ENCODE data around the gene CCDC144A.
A peak's percentile ranks its signal among the peaks of the same experiment; 100 is the strongest.
"Not testable (repeated sequence)": the region's sequence is repeated elsewhere in the genome, so short reads cannot be mapped to it uniquely, and the experiment has no call there.

CCDC144A gene, protein sequence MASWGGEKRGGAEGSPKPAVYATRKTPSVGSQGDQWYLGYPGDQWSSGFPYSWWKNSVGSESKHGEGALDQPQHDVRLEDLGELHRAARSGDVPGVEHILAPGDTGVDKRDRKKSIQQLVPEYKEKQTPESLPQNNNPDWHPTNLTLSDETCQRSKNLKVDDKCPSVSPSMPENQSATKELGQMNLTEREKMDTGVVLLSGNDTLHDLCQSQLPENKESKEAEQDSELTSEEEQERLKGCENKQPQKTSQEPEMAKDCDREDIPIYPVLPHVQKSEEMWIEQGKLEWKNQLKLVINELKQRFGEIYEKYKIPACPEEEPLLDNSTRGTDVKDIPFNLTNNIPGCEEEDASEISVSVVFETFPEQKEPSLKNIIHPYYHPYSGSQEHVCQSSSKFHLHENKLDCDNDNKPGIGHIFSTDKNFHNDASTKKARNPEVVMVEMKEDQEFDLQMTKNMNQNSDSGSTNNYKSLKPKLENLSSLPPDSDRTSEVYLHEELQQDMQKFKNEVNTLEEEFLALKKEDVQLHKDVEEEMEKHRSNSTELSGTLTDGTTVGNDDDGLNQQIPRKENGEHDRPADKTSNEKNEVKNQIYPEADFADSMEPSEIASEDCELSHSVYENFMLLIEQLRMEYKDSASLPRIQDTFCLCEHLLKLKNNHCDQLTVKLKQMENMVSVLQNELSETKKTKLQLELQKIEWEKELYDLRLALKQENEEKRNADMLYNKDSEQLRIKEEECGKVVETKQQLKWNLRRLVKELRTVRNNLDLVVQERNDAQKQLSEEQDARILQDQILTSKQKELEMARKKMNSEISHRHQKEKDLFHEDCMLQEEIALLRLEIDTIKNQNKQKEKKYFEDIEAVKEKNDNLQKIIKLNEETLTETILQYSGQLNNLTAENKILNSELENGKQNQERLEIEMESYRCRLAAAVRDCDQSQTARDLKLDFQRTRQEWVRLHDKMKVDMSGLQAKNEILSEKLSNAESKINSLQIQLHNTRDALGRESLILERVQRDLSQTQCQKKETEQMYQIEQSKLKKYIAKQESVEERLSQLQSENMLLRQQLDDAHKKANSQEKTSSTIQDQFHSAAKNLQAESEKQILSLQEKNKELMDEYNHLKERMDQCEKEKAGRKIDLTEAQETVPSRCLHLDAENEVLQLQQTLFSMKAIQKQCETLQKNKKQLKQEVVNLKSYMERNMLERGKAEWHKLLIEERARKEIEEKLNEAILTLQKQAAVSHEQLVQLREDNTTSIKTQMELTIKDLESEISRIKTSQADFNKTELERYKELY (N-terminal part only)

GRCh38 chr17:16689731-16690281, at the start of gene CCDC144A:
Gene CCDC144A (plus strand): TSS chr17:16690241. CDS start chr17:16690401, 160 bp downstream.
- DNase-seq: not testable (repeated sequence)

- DNase-seq: no peak
These were observed 40.5 kb upstream of the CCDC144A start for GRCh38 chr17:16649585-16649984.

DNA sequence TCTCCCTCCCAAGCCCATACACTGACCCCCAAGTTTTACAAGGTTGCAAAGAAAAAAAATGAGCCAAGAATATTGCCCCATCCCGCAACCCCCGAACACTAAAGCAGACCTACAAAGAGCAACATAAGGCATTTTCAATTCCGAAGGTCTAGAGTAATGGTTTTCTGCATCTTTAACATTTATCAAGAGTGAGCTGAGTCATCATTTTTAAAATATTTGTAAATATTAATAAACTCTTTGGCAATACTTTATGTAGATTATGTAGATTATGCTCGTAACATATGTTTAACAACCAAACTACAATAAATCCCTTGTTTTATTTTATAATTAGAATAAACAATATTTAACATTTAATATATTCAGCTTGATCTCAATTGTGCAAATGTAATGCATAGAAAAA, 37.8 kb upstream of the CCDC144A start:
- no peak for DNase-seq

GRCh38 chr17:16652847-16653366, 37.1 kb upstream of the CCDC144A start:
- DNase-seq: no peak

DNA sequence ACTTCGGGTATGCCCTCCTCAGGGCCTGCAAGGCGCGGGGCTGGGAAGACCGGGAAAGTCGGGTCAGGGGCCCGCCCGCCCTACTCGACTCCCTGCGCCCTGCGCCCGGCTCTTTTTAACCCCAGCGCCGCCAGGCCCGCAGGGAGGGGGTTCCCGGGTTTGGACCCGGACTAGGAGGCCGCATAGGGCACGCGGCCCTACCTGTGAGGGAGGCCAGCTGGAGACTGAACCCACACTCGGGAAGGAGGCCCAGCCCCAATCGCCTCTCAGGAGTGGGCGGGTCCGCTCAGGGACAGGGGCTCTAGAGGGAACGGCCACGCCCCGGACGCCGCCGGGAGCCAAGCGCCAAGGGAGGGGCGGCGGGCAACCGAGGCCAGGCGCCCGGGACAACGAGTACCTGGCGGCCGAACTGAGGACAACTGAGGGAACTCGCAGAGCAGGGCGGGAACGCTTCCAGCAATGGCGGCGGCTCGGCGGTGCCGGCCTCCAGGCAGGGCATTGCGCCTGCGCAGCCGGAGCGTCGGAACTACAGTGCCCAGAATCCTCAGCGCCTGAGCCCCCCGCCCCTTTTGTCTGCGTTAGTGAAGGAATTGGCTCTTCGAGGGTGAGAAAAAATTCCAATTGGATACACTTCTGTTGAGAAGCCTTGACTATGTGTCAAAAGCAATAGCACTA, 36.5 kb upstream of the CCDC144A start, which contains the start of gene ZNF624:
ZNF624 (minus strand) TSS at position 484 of the 675 bp plus-strand sequence.
- peak; percentile 94 for DNase-seq

GRCh38 chr17:16661217-16661616, 28.8 kb upstream of the CCDC144A start:
- no peak for DNase-seq

GRCh38 chr17:16662936-16663335, 27.1 kb upstream of the CCDC144A start:
- DNase-seq: no peak

GRCh38 chr17:16666553-16666906, 23.5 kb upstream of the CCDC144A start:
- DNase-seq: not testable (repeated sequence)

- peak; percentile 56 for DNase-seq
These were observed 23.0 kb upstream of the CCDC144A start for GRCh38 chr17:16666907-16667636.

DNA sequence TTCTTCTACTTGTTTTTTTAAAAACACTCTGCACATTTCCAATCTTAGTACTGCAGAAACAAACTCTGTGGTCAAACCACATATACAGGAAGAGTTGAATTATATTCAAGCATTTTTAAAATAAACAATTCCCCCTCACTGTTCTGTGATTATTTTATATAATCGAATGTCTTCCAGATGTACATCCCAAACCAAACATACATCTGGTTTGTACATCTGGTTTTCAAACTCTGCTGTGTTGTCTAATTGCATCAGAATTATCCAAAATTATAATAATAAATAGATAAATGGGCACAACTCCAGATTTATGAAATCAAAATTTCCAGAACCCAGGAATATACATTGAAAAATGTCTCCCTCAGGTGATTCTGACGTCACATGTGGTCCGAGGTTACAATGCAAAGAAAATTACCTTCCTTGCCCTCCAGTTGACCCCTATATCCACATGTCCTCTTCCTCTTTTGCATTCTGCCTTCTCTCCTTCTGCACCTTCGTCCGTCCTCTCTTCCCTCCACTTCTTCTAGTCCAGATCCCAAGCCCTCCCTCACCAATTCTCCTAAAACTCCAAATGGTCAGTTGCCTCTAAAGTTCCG, 13.3 kb upstream of the CCDC144A start:
- DNase-seq: no peak

DNA sequence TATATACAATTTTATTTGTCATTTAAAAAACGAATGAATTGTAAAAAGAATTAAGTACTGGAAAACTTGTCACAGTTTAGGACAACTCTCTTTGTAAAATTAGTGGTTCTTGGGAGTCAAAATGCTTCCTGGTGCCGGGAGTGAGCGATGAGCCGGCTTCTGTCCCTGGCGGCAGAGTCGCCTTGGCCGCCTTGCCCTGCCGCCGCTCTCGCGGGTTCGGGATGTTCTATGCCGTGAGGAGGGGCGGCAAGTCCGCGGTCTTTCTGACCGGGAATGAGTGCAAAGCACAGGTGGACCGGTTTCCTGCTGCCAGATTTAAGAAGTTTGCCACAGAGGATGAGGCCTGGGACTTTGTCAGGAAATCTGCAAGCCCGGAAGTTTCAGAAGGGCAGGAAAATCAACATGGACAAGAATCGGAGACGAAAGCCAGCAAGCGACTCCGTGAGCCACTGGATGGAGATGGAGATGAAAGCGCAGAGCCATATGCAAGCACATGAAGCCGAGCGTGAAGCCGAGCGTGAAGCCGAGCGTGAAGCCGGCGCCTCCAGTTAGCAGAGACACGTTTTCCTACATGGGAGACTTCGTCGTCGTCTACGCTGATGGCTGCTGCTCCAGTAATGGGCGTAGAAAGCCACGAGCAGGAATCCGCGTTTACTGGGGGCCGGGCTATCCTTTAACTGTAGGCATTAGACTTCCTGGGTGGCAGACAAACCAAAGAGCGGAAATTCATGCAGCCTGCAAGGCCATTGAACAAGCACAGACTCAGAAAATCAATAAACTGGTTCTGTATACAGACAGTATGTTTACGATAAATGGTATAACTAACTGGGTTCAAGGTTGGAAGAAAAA, 6.5 kb upstream of the CCDC144A start:
- DNase-seq: not testable (repeated sequence)

GRCh38 chr17:16686019-16686418, 4.0 kb upstream of the CCDC144A start:
- DNase-seq: not testable (repeated sequence)

DNA sequence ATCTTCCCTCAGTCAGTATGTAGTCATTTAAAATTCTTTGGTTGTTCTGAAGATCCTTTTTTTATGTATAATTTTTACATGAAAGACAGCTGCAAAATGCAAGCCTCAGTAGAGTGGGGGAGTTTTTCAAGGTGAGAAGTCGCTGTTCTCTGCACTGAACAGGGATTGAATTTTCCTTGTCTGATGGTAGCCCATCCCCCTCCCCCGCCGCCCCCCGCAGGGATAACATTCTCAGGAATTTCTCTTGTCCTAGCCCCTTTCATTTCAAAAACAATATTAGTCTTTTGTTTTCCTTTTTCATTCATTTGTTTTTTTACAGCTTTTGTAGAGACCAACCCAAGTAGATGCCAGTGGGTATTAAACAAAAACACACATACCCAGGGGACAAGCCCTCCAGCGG, 2.9 kb upstream of the CCDC144A start:
- not testable (repeated sequence) for DNase-seq

DNA sequence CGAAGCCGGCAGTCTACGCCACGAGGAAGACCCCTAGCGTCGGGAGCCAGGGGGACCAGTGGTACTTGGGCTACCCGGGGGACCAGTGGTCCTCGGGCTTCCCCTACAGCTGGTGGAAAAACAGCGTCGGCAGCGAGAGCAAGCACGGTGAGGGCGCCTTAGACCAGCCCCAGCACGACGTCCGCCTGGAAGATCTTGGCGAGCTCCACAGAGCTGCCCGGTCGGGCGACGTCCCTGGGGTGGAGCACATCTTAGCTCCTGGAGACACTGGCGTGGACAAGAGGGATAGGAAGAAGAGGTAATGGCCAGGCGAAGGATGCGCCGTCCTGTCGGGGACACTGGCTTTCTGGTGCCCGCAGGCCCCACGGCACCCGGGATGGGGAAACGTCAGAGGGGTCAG, 406 bp downstream of the CCDC144A start:
- DNase-seq: not testable (repeated sequence)

- not testable (repeated sequence) for DNase-seq
These were observed 7.6 kb downstream of the CCDC144A start for GRCh38 chr17:16697603-16698002.

DNA sequence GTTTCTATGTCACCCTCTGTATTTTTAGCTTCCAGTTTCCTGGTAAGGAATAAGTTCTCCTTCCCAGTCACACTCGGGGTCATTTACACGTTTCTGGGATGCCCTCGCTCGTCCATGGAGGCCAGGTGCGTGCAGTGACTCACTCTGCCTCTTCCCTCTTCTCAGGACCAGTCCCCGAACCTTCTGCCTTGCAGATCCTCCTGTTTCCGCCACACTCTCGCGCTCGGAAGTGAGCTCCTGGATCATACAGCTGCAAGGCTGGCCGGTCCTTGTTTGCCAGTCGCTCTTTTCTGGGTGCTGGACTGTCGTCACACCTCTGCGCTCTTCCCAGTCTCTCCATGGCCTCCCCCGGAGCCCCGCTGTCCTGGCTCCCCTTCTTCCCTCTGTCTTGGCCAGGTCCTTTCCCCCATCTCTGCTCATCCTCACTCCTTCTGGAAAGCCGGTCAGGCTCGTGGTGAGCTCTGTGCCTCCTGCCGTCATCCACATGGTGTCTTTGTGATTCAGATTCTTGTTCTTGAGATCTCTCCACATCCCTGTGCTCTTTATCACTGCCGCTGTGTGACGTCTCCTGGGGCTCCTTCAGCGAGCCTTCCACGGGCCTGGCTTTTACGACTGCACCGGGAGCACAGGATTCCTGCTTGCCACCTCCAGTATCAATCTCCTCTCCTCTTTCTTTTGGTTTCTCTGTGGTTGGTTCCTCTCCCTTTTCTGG, 55.6 kb downstream of the CCDC144A start:
- peak; percentile 16 for DNase-seq

DNA sequence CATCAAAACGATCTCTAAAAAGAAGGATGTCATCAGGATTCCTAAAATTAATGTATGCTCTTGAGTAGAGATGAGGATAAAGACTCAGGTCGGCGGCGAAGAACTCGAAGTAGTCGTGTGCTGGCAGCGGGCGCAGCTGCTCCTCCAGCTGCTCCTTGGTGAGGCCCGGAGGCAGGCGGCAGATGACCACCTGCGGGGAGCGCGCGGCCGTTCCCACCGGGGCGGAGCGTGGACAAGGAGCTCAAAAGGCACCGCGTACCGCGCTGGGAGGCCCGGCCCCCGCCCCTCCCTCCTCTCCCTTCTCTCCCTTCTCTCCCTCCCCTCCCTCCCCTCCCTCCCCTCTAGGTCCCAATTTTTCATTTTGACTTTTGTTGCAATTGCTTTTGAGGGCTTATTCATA, 56.5 kb downstream of the CCDC144A start:
- not testable (repeated sequence) for DNase-seq

GRCh38 chr17:16750515-16750914, 60.5 kb downstream of the CCDC144A start:
- not testable (repeated sequence) for DNase-seq
